ENCODE measurements around the gene ERBB2.

DNA sequence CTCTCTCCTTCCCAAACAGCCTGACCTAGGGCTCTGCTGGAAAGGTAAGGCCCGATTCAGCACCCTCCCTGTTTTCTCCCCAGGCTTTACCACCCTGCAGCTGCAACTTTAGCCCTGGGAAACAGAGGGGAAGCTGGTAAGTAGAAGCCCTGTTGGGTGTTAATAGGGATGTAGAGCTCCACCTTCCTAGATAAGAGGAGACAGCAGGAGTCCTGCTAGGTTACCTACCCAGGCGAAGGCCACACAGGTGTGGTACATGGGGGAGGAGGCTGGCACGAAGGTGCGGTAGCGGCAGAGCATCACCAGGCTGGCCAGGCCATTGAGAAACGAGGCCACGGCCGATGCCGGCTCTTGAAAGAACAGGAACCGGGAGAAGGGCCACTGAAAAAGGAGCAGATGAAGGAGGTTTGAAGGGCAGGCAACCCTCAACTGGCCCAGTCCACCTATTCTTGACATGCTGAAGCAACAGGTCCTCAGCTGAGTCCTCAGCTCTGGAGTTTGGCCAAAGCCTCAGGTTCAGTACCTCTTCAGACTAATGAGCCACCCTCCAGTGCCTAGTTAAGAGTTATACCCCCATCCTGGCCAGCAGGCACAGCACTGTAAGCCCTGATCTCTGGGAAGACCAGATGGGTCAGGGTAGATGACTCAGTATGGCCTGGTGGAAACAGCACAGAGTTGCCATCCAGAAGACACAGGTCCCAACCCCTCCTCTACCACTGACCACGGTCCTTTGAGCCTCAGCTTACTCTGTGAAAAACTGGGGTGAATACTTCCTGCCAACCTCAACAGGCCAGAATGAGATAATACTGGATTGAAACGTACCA lies 15.3 kb upstream of the ERBB2 start:
- TF ChIP-seq EZH2phosphoT487 (IDR thresholded peaks at IDR 0.05; ENCODE audit: insufficient read depth, low read depth) (no peak), EZH2 (IDR thresholded peaks at IDR 0.05; ENCODE audit: insufficient read depth, poor library complexity, severe bottlenecking) (no peak)

Data from GM23248 (cell line).